Upper lobe of left lung (tissue), 4 donors: Measurements from ENCODE around the gene F12.

Experiments used
- EP300 ChIP-seq, 4 donors: sonication (generic); formaldehyde crosslinking; IDR thresholded peaks; one replicate each; pipeline ENCODE4 v1.5.1; 2017; ENCODE audit warnings: antibody characterized with exemption in 4 of 4, control low read depth in 2 of 4
- POLR2A ChIP-seq, 4 donors: fragments of 450-650 bp; IDR thresholded peaks; one replicate each; pipeline ENCODE4 v1.5.1; 2016 to 2017; ENCODE audit warnings: antibody characterized with exemption in 4 of 4, mild to moderate bottlenecking in 2 of 4
- POLR2AphosphoS5 ChIP-seq, 2 donors: sonication (generic); formaldehyde crosslinking; IDR thresholded peaks; one replicate each; pipeline ENCODE4 v1.5.1; 2017; ENCODE audit warnings: antibody characterized with exemption in 2 of 2
- TF ChIP-seq, protein P1 (sequence below), 6 experiments: fragments of 450-650 bp in 4 of 6; fragments of 200-600 bp in 2 of 6; sonication (generic) in 2 of 6; IDR thresholded peaks; one replicate each; pipeline ENCODE4 v1.5.1; 2016 to 2019; ENCODE audit warnings: antibody characterized with exemption in 6 of 6

- no peak for TF ChIP-seq POLR2A (IDR thresholded peaks at IDR 0.05)
- TF ChIP-seq, protein P1, sequence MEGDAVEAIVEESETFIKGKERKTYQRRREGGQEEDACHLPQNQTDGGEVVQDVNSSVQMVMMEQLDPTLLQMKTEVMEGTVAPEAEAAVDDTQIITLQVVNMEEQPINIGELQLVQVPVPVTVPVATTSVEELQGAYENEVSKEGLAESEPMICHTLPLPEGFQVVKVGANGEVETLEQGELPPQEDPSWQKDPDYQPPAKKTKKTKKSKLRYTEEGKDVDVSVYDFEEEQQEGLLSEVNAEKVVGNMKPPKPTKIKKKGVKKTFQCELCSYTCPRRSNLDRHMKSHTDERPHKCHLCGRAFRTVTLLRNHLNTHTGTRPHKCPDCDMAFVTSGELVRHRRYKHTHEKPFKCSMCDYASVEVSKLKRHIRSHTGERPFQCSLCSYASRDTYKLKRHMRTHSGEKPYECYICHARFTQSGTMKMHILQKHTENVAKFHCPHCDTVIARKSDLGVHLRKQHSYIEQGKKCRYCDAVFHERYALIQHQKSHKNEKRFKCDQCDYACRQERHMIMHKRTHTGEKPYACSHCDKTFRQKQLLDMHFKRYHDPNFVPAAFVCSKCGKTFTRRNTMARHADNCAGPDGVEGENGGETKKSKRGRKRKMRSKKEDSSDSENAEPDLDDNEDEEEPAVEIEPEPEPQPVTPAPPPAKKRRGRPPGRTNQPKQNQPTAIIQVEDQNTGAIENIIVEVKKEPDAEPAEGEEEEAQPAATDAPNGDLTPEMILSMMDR (IDR thresholded peaks at IDR 0.05): no peak
- TF ChIP-seq EP300 (IDR thresholded peaks at IDR 0.05): no peak
- TF ChIP-seq POLR2AphosphoS5 (IDR thresholded peaks at IDR 0.05): no peak
Measured at GRCh38 chr5:177452688-177453638, 43.6 kb upstream of the F12 start.
